ENCODE results near the gene SOX6. TPM values are rescaled to one million over a fixed set of nuclear protein-coding genes. Genes with fewer than 3 reads are reported as not detected.

SOX6 gene
- total and polyA plus RNA-seq, 2 of the 13 experiments (the other 11 are each of a cell fraction or from before 2014, with no cell fraction given): 2.6 to 11.2 TPM

DNA sequence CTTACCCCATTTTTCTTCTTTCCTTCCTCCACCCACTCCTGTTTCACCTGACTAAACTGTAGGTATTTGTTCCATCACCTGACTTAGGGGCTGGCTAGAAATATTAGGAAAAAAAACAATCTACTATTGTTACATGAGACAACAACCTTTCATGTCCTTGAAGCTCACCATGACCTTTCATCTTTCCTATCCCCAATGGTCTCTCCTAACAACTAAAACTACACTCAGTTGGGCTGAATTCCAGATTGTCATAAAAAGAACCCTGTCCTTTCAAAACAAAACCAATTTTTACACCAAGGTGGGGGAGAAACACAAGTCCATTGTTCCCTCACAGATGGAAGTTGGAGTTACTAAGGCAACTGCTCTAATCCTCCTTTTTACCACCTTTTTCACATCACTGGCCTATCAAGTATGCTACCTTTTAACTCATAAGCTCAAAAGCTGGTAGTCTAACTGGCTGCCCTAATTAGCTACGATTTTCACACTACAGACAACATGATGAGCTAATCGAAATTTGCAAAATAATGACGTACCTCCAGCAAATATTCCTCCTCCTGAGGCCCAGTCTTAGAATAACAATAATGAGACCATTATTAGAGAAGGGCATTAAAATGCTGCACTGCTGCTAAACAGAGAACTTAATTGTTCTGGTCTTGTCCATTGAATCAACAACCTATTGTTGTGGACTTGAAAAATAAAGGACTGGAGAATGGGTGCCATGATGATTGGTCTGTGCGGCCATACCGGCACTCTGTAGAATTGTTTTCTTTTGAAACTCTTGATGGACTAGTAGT, 46.5 kb upstream of the SOX6 start (continued):
- TF ChIP-seq HNF1A (IDR thresholded peaks at IDR 0.05; ENCODE audit: low read depth): 0 out of 2 replicates have a peak, but pooled peaks have one; percentile 13
- peak; percentile 59; the same call in 1 of the 2 replicates for TF ChIP-seq HNF1A (CRISPR knock-in tag; IDR thresholded peaks at IDR 0.05; ENCODE audit: borderline replicate concordance)
- TF ChIP-seq TP53 (CRISPR knock-in tag; conservative IDR thresholded peaks at IDR 0.05): no peak
- no peak for TF ChIP-seq ZNF75D (CRISPR knock-in tag; IDR thresholded peaks at IDR 0.05; ENCODE audit: borderline replicate concordance)
- no peak for TF ChIP-seq ATF4 (CRISPR knock-in tag; IDR thresholded peaks at IDR 0.05)
- no peak for TF ChIP-seq HOXA3 (CRISPR knock-in tag; IDR thresholded peaks at IDR 0.05)
- TF ChIP-seq HMG20B (CRISPR knock-in tag; conservative IDR thresholded peaks at IDR 0.05): no peak
- TF ChIP-seq DNMT3B (CRISPR knock-in tag; conservative IDR thresholded peaks at IDR 0.05): no peak
- no peak for TF ChIP-seq ZNF160 (CRISPR knock-in tag; IDR thresholded peaks at IDR 0.05)
- no peak for TF ChIP-seq ZNF282 (IDR thresholded peaks at IDR 0.05; ENCODE audit: partially characterized antibody)
- TF ChIP-seq, protein P1, sequence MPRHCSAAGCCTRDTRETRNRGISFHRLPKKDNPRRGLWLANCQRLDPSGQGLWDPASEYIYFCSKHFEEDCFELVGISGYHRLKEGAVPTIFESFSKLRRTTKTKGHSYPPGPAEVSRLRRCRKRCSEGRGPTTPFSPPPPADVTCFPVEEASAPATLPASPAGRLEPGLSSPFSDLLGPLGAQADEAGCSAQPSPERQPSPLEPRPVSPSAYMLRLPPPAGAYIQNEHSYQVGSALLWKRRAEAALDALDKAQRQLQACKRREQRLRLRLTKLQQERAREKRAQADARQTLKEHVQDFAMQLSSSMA (CRISPR knock-in tag; IDR thresholded peaks at IDR 0.05): no peak
- TF ChIP-seq HMG20A (CRISPR knock-in tag; IDR thresholded peaks at IDR 0.05; ENCODE audit: borderline replicate concordance): no peak
- no peak for TF ChIP-seq NFRKB (IDR thresholded peaks at IDR 0.05)
- no peak for TF ChIP-seq ZBTB34 (CRISPR knock-in tag; IDR thresholded peaks at IDR 0.05)
- no peak for TF ChIP-seq ZNF44 (CRISPR knock-in tag; IDR thresholded peaks at IDR 0.05)
- TF ChIP-seq PLRG1 (conservative IDR thresholded peaks at IDR 0.05): no peak
